ENCODE results near the gene LGR6. TPM values are rescaled to one million over a fixed set of nuclear protein-coding genes. Genes with fewer than 3 reads are reported as not detected.
A peak's percentile ranks its signal among the peaks of the same experiment; 100 is the strongest.

The LGR6 gene
- total RNA-seq, 2 experiments from 2014 or later: 0.06 to 0.22 TPM

DNA sequence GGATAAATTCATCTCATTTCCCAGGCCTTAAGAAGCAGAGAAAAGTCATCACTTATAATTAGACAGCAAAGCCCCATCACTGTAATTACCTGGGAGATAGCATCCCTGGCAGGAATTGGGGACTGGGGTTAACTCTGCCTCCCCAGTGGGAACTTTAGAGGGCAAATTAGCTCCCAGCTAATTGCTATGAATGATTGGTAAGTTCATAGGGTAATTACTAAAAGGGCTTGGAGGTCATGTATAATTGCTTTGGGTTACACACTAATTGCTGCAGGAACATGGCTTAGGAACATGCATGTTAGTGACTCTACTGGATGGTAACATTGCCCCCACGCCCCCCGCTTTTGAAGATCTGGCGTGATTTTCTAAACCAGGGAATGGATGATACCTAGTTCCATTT lies 83.3 kb downstream of the LGR6 start:
- H3K4me1 Mint-ChIP-seq: no peaks in the 10 kb centered on the region
- H3K4me3 Mint-ChIP-seq: no peak overlapping the region
- no peaks in the 10 kb centered on the region for H3K27me3 Mint-ChIP-seq
- DNase-seq: no peak
- H3K9me3 Mint-ChIP-seq: no peaks in the 10 kb centered on the region
- H3K36me3 Mint-ChIP-seq: no peaks in the 10 kb centered on the region
- no peak overlapping the region for H3K27ac Mint-ChIP-seq

GRCh38 chr1:202278751-202279150 lies 85.2 kb downstream of the LGR6 start:
- Mint-ChIP-seq H3K4me1 (peaks cover 9% of the 10 kb centered on the region), H3K9me3 (no peaks in the 10 kb centered on the region)

DNA sequence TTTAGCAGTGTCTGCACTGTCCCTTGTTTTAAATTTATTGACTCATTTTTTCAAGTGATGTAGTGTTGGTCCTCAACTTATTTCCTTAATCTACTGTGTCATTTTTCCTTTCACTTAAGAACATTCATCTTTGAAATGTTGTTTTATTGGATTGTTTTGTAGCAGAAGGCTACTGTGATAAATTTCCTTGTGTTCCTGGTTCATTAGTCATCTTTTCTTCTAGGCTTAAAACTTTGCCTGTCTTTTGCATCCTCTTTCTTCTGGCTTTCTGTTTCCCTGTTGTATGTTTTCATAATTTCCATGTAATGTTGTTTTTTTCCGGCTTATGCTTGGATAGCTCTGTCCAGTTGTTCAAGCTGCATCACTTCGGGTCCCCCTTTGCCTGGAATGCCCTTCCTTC lies 86.2 kb downstream of the LGR6 start:
- no peak for DNase-seq
- Mint-ChIP-seq H3K36me3 (no peaks in the 10 kb centered on the region), H3K27me3 (no peaks in the 10 kb centered on the region), H3K27ac (no peak overlapping the region), H3K4me1 (peaks cover 12% of the 10 kb centered on the region), H3K9me3 (no peaks in the 10 kb centered on the region), H3K4me3 (no peak overlapping the region)

More at GRCh38 chr1:202278751-202279150, 85.2 kb downstream of the LGR6 start:
- Mint-ChIP-seq H3K36me3 (no peaks in the 10 kb centered on the region), H3K4me3 (no peak overlapping the region), H3K27ac (no peak overlapping the region), H3K27me3 (no peaks in the 10 kb centered on the region)
- no peak for DNase-seq

DNA sequence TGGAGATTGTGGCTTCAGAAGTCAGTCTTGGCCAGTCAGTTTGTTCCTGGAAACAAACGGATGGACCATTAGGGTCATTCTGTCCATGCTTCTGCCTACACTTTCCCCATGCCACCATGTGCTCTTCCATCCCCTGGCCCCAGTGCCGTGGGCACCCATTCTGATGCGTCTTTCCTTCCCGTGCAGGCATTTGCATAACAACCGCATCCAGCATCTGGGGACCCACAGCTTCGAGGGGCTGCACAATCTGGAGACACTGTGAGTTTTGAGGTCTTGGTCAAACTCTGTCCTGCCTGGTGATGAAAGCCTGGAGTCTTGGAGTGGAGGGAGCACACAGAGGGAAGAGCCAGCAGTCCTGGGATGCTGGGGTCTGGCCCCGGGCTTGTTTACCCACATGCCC lies 87.0 kb downstream of the LGR6 start:
- DNase-seq: no peak

GRCh38 chr1:202281316-202282024 lies 87.9 kb downstream of the LGR6 start:
- DNase-seq: no peak
- Mint-ChIP-seq H3K27ac (no peak overlapping the region), H3K4me3 (no peak overlapping the region), H3K9me3 (no peaks in the 10 kb centered on the region), H3K36me3 (no peaks in the 10 kb centered on the region), H3K27me3 (no peaks in the 10 kb centered on the region), H3K4me1 (peaks cover 12% of the 10 kb centered on the region)

More for the DNA sequence above, 87.0 kb downstream of the LGR6 start:
- Mint-ChIP-seq H3K9me3 (no peaks in the 10 kb centered on the region), H3K27ac (no peak overlapping the region), H3K36me3 (no peaks in the 10 kb centered on the region), H3K27me3 (no peaks in the 10 kb centered on the region), H3K4me3 (no peak overlapping the region), H3K4me1 (peaks cover 12% of the 10 kb centered on the region)

GRCh38 chr1:202282025-202282371 lies 88.4 kb downstream of the LGR6 start:
- no peak for DNase-seq
- Mint-ChIP-seq H3K4me3 (no peak overlapping the region), H3K9me3 (no peaks in the 10 kb centered on the region), H3K27ac (no peak overlapping the region), H3K27me3 (no peaks in the 10 kb centered on the region), H3K36me3 (no peaks in the 10 kb centered on the region), H3K4me1 (peaks cover 12% of the 10 kb centered on the region)

DNA sequence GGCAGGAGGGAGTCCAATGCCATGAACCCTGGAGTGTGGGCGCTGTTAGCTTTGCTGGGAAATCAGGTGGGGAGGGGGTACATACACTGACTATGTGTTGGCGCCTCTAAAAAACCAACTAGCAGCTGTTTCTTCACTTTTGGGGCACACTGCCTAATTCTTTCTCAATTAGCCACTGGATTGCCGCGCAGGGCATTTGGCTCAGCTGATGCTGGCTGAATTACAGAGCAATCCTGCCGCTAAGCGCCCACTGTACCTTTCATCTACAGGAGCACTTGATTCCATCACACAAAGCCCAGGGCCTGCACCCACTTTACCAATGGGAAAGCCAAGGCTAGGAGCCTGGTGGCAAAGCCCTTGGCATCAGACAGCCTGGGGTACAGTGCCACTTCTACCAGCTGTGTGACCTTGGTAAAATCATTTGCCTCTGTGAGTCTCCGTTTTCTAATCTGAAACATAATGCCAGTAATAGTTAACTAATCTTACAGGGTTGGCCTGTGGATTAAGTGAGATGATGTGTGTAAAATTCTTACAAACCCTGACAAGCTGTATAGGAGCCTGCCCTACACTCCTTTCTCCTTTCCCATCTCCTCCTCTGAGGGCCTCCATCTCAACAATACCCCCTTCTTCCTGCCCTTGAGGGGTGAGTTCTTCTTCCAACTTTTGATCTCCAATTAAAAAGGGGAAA lies 89.1 kb downstream of the LGR6 start:
- Mint-ChIP-seq H3K9me3 (no peaks in the 10 kb centered on the region), H3K27ac (no peak overlapping the region), H3K27me3 (no peaks in the 10 kb centered on the region), H3K4me1 (peaks cover 12% of the 10 kb centered on the region), H3K36me3 (no peaks in the 10 kb centered on the region), H3K4me3 (no peak overlapping the region)
- DNase-seq: no peak

DNA sequence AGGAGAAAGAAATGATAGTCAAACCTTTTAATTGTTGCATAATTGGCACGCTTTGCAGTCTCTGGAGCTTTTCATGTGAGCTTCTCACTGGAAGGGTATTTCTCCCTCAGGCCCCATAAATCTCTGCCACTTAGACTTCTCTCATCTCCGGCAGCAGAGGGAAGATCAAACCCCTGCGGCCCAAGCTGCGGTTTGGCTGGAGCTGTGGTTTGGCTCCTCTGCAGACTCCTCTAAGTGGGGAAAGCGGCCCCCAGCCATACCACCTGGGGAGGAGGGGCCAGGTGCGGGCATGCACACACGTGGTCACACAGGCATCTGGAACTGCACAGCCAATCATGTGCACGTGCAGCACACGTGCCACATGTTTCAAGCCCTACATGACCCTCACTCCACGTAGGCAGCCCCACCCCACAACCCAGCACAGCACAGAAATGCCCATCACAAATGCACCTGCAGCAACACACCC lies 89.8 kb downstream of the LGR6 start:
- Mint-ChIP-seq H3K4me1 (peaks cover 12% of the 10 kb centered on the region), H3K9me3 (no peaks in the 10 kb centered on the region), H3K27me3 (no peaks in the 10 kb centered on the region), H3K4me3 (no peak overlapping the region), H3K36me3 (no peaks in the 10 kb centered on the region), H3K27ac (no peak overlapping the region)
- DNase-seq: peak; percentile 17

GRCh38 chr1:202283991-202284390 lies 90.4 kb downstream of the LGR6 start:
- H3K9me3 Mint-ChIP-seq: no peaks in the 10 kb centered on the region
- H3K36me3 Mint-ChIP-seq: no peaks in the 10 kb centered on the region
- DNase-seq: no peak
- H3K4me3 Mint-ChIP-seq: no peak overlapping the region
- H3K4me1 Mint-ChIP-seq: peaks cover 12% of the 10 kb centered on the region
- no peak overlapping the region for H3K27ac Mint-ChIP-seq
- H3K27me3 Mint-ChIP-seq: no peaks in the 10 kb centered on the region

GRCh38 chr1:202285908-202286307 lies 92.3 kb downstream of the LGR6 start:
- DNase-seq: no peak
- no peaks in the 10 kb centered on the region for H3K36me3 Mint-ChIP-seq
- no peak overlapping the region for H3K4me3 Mint-ChIP-seq
- H3K9me3 Mint-ChIP-seq: no peaks in the 10 kb centered on the region
- no peak overlapping the region for H3K27ac Mint-ChIP-seq
- H3K4me1 Mint-ChIP-seq: peaks cover 12% of the 10 kb centered on the region
- no peaks in the 10 kb centered on the region for H3K27me3 Mint-ChIP-seq

- Mint-ChIP-seq H3K36me3 (no peaks in the 10 kb centered on the region), H3K4me1 (peaks cover 12% of the 10 kb centered on the region), H3K4me3 (no peak overlapping the region), H3K27ac (no peak overlapping the region), H3K27me3 (no peaks in the 10 kb centered on the region), H3K9me3 (no peaks in the 10 kb centered on the region)
- DNase-seq: no peak
Measured at GRCh38 chr1:202286622-202287097, 93.1 kb downstream of the LGR6 start.

DNA sequence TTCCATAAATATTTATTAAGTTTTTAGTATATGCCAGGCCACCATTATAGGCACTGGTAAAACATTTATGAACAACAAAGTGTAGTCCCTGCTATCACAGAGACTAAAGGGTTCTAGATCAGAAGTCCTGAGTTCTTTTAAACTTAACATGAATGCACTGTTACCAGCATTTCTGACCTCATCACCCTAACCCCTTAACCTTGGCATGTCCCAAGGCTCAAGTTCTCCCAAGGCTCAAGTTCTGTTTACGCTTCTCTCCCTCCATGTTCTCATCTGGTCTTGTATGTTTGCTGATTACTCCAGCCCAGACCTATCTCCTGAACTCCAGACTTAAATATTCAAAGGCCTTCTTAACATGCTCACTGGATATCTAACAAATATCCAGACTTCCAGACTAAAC lies 93.6 kb downstream of the LGR6 start:
- H3K27me3 Mint-ChIP-seq: no peaks in the 10 kb centered on the region
- no peak overlapping the region for H3K27ac Mint-ChIP-seq
- H3K4me1 Mint-ChIP-seq: peaks cover 12% of the 10 kb centered on the region
- DNase-seq: no peak
- H3K4me3 Mint-ChIP-seq: no peak overlapping the region
- H3K36me3 Mint-ChIP-seq: no peaks in the 10 kb centered on the region
- H3K9me3 Mint-ChIP-seq: no peaks in the 10 kb centered on the region

DNA sequence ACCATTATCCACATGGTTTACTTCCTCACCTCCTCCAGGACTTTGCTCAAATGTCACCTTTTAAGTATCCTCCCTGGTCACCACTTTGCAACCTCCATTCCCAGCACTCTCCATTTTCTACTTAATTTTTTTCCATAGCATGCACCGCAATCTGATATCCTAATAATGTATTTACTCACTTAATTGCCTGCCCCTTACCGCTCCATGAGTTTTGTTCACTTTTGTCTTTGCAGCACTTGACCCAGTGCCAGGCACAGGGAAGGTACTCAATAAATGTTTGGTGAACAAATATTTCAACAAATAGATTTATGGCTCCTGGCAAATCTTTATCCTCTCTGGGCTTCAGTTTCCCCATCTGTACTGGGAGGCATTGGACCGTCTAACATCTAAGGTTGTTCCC lies 94.6 kb downstream of the LGR6 start:
- Mint-ChIP-seq H3K4me1 (peaks cover 9% of the 10 kb centered on the region), H3K27me3 (no peaks in the 10 kb centered on the region), H3K4me3 (no peak overlapping the region), H3K27ac (no peak overlapping the region), H3K9me3 (no peaks in the 10 kb centered on the region), H3K36me3 (no peaks in the 10 kb centered on the region)
- no peak for DNase-seq

DNA sequence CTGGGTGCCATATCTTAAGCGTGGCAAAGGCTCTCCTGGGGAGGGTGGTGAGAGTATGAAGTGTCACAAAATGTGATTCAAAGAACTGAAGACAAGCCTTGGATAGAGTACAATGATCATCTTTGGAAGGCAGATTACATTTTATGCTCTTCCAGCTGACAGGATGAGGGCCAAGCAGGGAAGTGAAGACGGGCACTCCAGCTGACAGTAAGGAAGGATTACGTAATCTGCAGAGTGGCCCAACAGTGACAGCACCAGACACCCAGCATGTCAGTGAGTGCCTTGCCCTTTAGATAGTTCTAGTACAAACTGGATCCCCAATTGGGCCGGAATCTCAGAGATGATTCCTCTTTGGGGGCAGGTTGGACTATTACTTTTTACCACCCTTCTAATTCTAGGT lies 95.4 kb downstream of the LGR6 start:
- Mint-ChIP-seq H3K4me1 (peaks cover 2% of the 10 kb centered on the region), H3K36me3 (no peaks in the 10 kb centered on the region), H3K27ac (no peak overlapping the region), H3K27me3 (no peaks in the 10 kb centered on the region), H3K4me3 (no peak overlapping the region), H3K9me3 (no peaks in the 10 kb centered on the region)
- no peak for DNase-seq

GRCh38 chr1:202291001-202291400 lies 97.4 kb downstream of the LGR6 start:
- DNase-seq: no peak
- Mint-ChIP-seq H3K4me1 (peaks cover 15% of the 10 kb centered on the region), H3K9me3 (no peaks in the 10 kb centered on the region), H3K4me3 (no peak overlapping the region), H3K27me3 (no peaks in the 10 kb centered on the region), H3K36me3 (no peaks in the 10 kb centered on the region), H3K27ac (no peak overlapping the region)

Measured in activated naive CD8-positive, alpha-beta T cell treated with anti-CD3 and anti-CD28 coated beads for 36 hours (primary cell).